Fibroblast of pulmonary artery (primary cell): Measurements from ENCODE around the gene GLOD4.
"Not testable (repeated sequence)": the region's sequence is repeated elsewhere in the genome, so short reads cannot be mapped to it uniquely, and the experiment has no call there.

Source experiments
- DNase-seq: peaks from one replicate; pipeline ENCODE4 v3.0.0-alpha.2; 2010; ENCODE audit warnings: low read depth
- H3K4me3 ChIP-seq: replicated peaks from 2 replicates; pipeline ENCODE4 v1.5.1; 2011; ENCODE audit warnings: low read depth, mild to moderate bottlenecking, control low read depth, low read length, moderate library complexity
- CTCF ChIP-seq: IDR thresholded peaks from 2 replicates; pipeline ENCODE4 v1.5.1; 2011; ENCODE audit warnings: mild to moderate bottlenecking, control low read depth, low read length, inconsistent platforms; ENCODE audit errors: missing control alignments

GLOD4 gene

GRCh38 chr17:789160-789840 lies 7.2 kb upstream of the GLOD4 start:
- H3K4me3 ChIP-seq, result no peak overlapping the region
- DNase-seq, result no peak
- no peak for TF ChIP-seq CTCF

GRCh38 chr17:788551-788950 lies 6.5 kb upstream of the GLOD4 start:
- no peak for TF ChIP-seq CTCF
- H3K4me3 ChIP-seq, result no peak overlapping the region
- no peak for DNase-seq

DNA sequence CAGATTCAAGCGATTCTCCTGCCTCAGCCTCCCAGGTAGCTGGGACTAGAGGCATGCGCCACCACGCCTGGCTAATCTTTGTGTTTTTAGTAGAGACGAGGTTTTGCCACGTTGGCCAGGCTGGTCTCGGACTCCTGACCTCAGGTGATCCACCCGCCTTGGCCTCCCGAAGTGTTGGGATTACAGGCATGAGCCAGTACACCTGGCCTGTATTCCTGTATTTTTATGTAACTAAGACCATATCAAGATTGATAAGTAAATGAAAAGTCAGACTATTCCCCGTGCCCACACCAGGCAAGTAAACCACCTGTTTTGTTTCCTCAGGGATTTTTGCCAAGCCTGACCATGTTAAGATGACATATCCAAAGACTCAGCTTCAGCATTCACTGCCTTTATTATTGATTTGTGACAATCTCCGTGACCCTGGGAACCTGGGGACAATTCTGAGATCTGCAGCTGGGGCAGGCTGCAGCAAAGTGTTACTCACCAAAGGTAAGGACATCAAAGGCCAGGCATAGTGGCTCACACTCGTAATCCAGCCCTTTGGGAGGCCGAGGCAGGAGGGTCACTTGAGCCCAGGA lies 5.7 kb upstream of the GLOD4 start:
- no peak for DNase-seq
- TF ChIP-seq CTCF, result no peak
- no peak overlapping the region for H3K4me3 ChIP-seq

DNA sequence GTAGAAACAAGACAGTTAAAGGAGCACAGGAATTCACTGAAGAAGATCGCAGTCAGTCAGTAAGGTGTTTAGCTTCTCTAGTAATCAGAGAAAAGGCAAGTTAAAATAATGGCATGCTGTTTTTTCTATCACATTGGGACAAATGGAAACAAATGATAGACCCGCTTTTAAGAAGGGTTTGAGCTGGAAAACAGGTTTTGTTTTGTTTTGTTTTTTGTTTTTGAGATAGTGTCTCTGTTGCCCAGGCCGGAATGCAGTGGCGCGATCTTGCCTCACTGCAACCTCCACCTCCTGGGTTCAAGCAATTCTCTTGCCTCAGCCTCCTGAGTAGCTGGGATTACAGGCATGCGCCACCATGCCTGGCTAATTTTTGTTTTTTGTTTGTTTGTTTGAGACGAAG lies 3.8 kb upstream of the GLOD4 start:
- not testable (repeated sequence) for H3K4me3 ChIP-seq, DNase-seq

- no peak overlapping the region for H3K4me3 ChIP-seq
- TF ChIP-seq CTCF, result no peak
- DNase-seq, result no peak
Measured at GRCh38 chr17:784143-784542, 2.1 kb upstream of the GLOD4 start.

DNA sequence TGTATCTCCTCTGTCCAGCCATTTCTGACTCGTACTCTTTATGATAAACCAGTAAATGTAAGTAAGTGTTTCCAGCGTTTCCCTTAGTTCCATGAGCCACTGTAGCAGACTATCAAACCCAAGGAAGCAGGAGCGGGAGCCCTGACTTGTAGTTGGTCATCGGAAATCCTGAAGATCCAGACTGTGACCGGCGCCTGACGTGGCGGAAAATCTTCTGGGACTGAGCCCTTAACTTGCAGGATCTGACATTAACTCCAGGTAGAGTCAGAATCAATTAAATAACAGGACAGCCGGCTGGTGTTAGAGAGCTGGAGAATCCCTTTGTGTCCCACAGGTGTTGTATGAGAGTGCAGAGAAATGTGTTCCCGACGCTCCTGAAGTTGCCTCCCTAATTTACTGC lies 4.0 kb downstream of the GLOD4 start:
- no peak for TF ChIP-seq CTCF
- DNase-seq, result no peak
- no peak overlapping the region for H3K4me3 ChIP-seq

GRCh38 chr17:774313-774584 lies 7.8 kb downstream of the GLOD4 start:
- no peak for TF ChIP-seq CTCF
- no peak for DNase-seq
- H3K4me3 ChIP-seq, result no peak overlapping the region
